Loucy (cell line): ENCODE results near the gene TLK2.
A peak's percentile ranks its signal among the peaks of the same experiment; 100 is the strongest.
"Not testable (repeated sequence)": the region's sequence is repeated elsewhere in the genome, so short reads cannot be mapped to it uniquely, and the experiment has no call there.

Source experiments
- H2AFZ ChIP-seq: fragments of 200-600 bp; sonication (generic); 2 replicates; pipeline ENCODE4 v1.6.0; 2016; ENCODE audit warnings: antibody characterized with exemption, mild to moderate bottlenecking, low read length, moderate library complexity
- H3F3A ChIP-seq: fragments of 200-600 bp; 2 replicates; pipeline ENCODE4 v1.6.0; 2016; ENCODE audit warnings: antibody characterized with exemption, low read depth, mild to moderate bottlenecking
- H3K27me3 ChIP-seq: fragments of 200-600 bp; sonication (generic); 2 replicates; pipeline ENCODE4 v1.6.1; 2014; ENCODE audit warnings: low read length, mild to moderate bottlenecking; ENCODE audit not compliant: insufficient read depth, poor library complexity, severe bottlenecking
- H3K36me3 ChIP-seq: fragments of 200-600 bp; sonication (generic); 2 replicates; pipeline ENCODE4 v1.6.1; 2016; ENCODE audit warnings: low read length; ENCODE audit not compliant: insufficient read depth
- H3K4me1 ChIP-seq: fragments of 200-600 bp; sonication (generic); 2 replicates; pipeline ENCODE4 v1.5.1; 2014; ENCODE audit warnings: low read length, mild to moderate bottlenecking; ENCODE audit not compliant: insufficient read depth, poor library complexity, severe bottlenecking
- H3K4me2 ChIP-seq: fragments of 200-600 bp; sonication (generic); 2 replicates; pipeline ENCODE4 v1.6.0; 2014; ENCODE audit warnings: antibody characterized with exemption, low read length, low read depth, mild to moderate bottlenecking; ENCODE audit not compliant: poor library complexity, severe bottlenecking
- H3K4me3 ChIP-seq: fragments of 200-600 bp; sonication (generic); 2 replicates; pipeline ENCODE4 v1.5.1; 2014; ENCODE audit warnings: low read length, mild to moderate bottlenecking, mixed read lengths; ENCODE audit not compliant: poor library complexity, severe bottlenecking
- H3K79me2 ChIP-seq: fragments of 200-600 bp; sonication (generic); 2 replicates; pipeline ENCODE4 v1.6.1; 2014; ENCODE audit warnings: low read length; ENCODE audit not compliant: insufficient read depth
- H3K9ac ChIP-seq: fragments of 200-600 bp; sonication (generic); 2 replicates; pipeline ENCODE4 v1.6.0; 2014; ENCODE audit warnings: mild to moderate bottlenecking, low read depth, low read length, moderate library complexity; ENCODE audit not compliant: poor library complexity, severe bottlenecking
- H3K9me2 ChIP-seq: fragments of 200-600 bp; sonication (generic); replicated peaks from 2 replicates; pipeline ENCODE4 v1.6.1; 2016; ENCODE audit warnings: low read depth, low read length, mixed read lengths
- H3K9me3 ChIP-seq: fragments of 200-600 bp; sonication (generic); 2 replicates; pipeline ENCODE4 v1.6.1; 2014; ENCODE audit warnings: mild to moderate bottlenecking, antibody characterized with exemption, low read length, low read depth; ENCODE audit not compliant: insufficient read depth
- H4K20me1 ChIP-seq: fragments of 200-600 bp; sonication (generic); 2 replicates; pipeline ENCODE4 v1.6.0; 2014; ENCODE audit warnings: antibody characterized with exemption, low read length, mild to moderate bottlenecking; ENCODE audit not compliant: insufficient read depth, poor library complexity, severe bottlenecking

The TLK2 gene

DNA sequence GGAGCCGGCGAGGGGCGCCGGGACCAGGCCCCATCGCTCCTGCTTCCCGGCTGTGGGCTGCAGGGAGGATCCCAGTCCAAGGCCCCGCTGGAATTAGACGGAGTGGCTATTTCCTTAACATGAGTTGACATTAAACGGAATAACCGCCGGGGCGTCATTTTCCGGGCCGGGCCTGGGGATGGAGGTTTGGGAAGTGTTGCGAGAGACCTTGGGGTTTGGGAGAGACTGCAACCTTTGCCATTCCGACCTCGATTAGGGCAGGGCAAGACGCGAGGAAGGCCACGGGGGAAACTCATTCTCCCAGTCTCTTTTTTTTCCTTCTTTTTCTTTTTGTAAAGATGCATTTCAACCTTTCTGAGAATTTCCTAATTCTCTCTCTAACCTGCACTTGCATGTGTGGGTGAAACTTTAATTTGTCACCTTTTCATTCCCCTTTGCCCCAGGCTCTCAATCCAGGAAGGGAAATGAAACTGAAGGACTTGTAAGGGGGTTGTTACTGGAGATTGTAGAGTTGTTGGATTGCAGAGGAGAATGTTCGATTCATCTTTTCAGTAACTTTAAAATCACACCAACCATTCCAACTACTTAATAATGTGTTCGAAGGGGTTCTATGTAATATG, 1.1 kb downstream of the TLK2 start:
- H3K4me2 ChIP-seq: peak overlapping the region; percentile 88
- H3K9me3 ChIP-seq, H3F3A ChIP-seq, H3K9me2 ChIP-seq, H3K27me3 ChIP-seq, H3K36me3 ChIP-seq, H2AFZ ChIP-seq: not testable (repeated sequence)
- peak overlapping the region; percentile 93 for H3K9ac ChIP-seq
- peaks cover 30% of the 10 kb centered on the region for H4K20me1 ChIP-seq
- peak overlapping the region; percentile 96 for H3K4me3 ChIP-seq
- peaks cover 72% of the 10 kb centered on the region for H3K79me2 ChIP-seq
- H3K4me1 ChIP-seq: peaks cover 15% of the 10 kb centered on the region

DNA sequence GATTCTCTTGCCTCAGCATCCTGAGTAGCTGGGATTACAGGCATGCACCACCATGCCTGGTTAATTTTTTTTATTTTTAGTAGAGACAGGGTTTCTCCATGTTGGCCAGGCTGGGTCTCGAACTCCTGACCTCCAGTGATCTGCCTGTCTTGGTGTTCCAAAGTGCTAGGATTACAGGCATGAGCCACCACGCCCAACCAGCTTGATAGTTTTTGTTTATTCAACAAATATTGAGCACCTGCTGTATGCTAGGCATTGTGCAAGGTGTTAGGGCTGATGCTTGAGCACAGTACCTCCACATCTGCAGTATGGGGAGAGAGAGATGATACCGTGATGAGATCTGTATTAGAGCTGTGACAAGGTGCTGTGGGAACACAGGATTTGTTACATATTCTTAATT, 3.9 kb downstream of the TLK2 start:
- H3K9ac ChIP-seq: peak overlapping the region; percentile 39
- H3K4me3 ChIP-seq: peak overlapping the region; percentile 51
- not testable (repeated sequence) for H2AFZ ChIP-seq, H3F3A ChIP-seq, H3K36me3 ChIP-seq, H3K9me2 ChIP-seq, H3K27me3 ChIP-seq, H3K9me3 ChIP-seq
- peaks cover 13% of the 10 kb centered on the region for H3K4me1 ChIP-seq
- H4K20me1 ChIP-seq: peaks cover 48% of the 10 kb centered on the region
- peaks cover 82% of the 10 kb centered on the region for H3K79me2 ChIP-seq
- peak overlapping the region; percentile 88 for H3K4me2 ChIP-seq

DNA sequence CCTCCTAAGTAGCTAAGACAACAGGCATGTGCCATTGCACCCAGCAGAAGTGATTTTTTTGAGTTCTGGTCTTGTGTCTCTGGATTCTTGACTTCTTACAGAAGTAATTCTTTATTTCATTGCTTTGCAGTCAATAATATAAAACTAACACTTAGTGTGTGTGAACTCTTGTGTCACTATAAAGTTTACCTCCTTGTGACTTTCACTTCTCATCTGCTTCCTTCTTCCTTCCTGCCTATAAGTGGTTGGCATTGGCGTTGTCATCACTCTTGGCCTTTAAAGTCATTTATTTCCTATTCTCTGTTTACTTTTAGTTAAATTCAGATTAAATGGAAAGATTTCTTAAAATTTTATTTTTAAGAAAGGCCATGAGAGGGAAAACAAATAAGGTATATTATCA, 12.4 kb downstream of the TLK2 start:
- H3K4me1 ChIP-seq, H3K4me3 ChIP-seq, H3K9ac ChIP-seq, H3K4me2 ChIP-seq, H3K36me3 ChIP-seq, H2AFZ ChIP-seq, H3K9me2 ChIP-seq, H3K27me3 ChIP-seq, H3K9me3 ChIP-seq, H3F3A ChIP-seq: not testable (repeated sequence)
- H3K79me2 ChIP-seq: peaks cover 93% of the 10 kb centered on the region
- H4K20me1 ChIP-seq: peaks cover 48% of the 10 kb centered on the region

DNA sequence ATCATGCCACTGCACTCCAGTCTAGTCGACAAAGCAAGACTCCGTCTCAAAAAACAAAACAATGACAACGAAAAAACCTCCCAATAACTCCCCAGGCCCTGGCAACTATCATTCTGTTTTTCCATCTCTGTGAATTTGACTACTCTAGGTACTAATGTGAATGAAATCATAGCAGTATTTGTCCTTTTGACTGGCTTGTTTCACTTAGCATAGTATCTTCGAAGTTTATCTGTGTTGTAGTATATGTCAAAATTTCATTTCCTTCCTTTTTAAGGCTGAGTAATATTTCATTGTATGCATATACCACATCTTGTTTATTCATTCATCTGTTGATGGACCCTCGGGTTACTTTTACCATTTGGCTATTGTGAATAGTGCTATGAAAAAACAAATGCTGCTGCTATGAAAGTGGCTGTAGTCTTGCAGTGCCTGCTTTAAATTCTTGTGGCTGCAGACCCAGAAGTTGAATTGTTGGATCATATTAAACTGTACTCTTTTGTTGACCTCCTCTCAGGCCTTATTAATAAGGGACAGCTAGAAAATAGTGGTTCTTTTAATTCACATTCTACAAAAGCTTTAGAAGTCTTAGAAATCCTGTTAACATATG, 14.5 kb downstream of the TLK2 start:
- not testable (repeated sequence) for H3K4me3 ChIP-seq, H3K9me3 ChIP-seq, H3K4me2 ChIP-seq, H3F3A ChIP-seq, H2AFZ ChIP-seq, H3K27me3 ChIP-seq, H3K36me3 ChIP-seq, H3K9ac ChIP-seq, H3K9me2 ChIP-seq, H3K4me1 ChIP-seq
- Histone ChIP-seq H3K79me2 (peaks cover 95% of the 10 kb centered on the region), H4K20me1 (peaks cover 50% of the 10 kb centered on the region)

DNA sequence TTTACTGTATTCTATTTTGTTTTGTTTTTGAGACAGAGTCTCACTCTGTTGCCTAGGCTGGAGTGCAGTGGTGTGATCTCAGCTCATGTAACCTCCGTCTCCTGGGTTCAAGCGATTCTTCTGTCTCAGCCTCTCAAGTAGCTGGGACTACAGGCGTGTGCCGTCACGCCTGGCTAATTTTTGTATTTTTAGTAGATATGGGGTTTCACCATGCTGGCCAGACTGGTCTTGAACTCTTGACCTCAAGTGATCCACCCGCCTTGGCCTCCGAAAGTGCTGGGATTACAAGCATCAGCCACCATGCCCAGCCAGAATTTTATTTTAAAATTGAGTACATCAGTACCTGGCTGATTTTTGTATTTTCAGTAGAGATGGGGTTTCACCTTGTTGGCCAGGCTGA, 15.4 kb downstream of the TLK2 start:
- not testable (repeated sequence) for H3K9me2 ChIP-seq, H3K4me3 ChIP-seq, H3K27me3 ChIP-seq, H3F3A ChIP-seq, H3K4me2 ChIP-seq, H3K36me3 ChIP-seq, H3K9me3 ChIP-seq, H3K4me1 ChIP-seq, H3K9ac ChIP-seq, H2AFZ ChIP-seq
- H3K79me2 ChIP-seq: peaks cover 95% of the 10 kb centered on the region
- peaks cover 46% of the 10 kb centered on the region for H4K20me1 ChIP-seq

DNA sequence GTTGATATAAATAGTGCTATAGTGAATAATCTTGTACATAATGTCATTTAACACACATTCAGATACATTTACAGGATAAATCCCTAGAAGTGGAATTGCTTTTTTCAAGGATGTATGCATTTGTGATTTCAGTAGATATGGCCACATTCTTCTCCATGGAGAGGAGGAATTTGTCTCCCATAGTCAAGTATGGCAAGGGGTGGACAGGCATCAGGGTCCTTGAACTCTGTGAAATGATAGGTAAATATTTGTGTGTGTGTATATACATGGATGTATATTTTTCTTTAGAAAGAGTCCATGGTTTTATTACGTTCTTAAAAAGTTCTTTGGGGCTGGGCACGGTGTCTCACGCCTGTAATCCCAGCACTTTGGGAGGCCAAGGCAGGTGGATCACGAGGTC, 17.7 kb downstream of the TLK2 start:
- peaks cover 33% of the 10 kb centered on the region for H4K20me1 ChIP-seq
- H3K4me1 ChIP-seq: not testable (repeated sequence)

DNA sequence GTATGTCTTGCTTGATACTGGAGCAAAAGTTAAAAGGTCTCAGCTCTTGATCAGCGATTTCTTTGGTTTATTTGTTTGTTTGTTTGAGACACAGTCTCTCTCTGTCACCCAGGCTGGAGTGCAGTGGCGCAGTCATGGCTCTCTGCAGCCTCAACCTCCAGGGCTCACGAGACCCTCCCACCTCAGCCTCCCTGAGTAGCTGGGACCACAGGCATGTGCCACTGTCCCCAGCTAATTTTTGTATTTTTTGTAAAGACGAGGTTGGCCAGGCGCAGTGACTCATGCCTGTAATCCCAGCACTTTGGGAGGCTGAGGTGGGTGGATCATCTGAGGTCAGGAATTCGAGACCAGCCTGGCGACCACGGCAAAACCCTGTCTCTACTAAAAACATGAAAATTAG, 20.2 kb downstream of the TLK2 start:
- H4K20me1 ChIP-seq: peaks cover 19% of the 10 kb centered on the region

More for the DNA sequence above, 17.7 kb downstream of the TLK2 start:
- not testable (repeated sequence) for H3K4me2 ChIP-seq, H3K9me2 ChIP-seq, H3K27me3 ChIP-seq, H3F3A ChIP-seq, H2AFZ ChIP-seq, H3K9me3 ChIP-seq, H3K36me3 ChIP-seq, H3K4me3 ChIP-seq, H3K9ac ChIP-seq
- H3K79me2 ChIP-seq: peaks cover 87% of the 10 kb centered on the region

More for the DNA sequence above, 20.2 kb downstream of the TLK2 start:
- H3K9me3 ChIP-seq, H3K27me3 ChIP-seq, H3K4me2 ChIP-seq, H3K4me3 ChIP-seq, H3K4me1 ChIP-seq, H3K9ac ChIP-seq, H3F3A ChIP-seq, H3K9me2 ChIP-seq, H3K36me3 ChIP-seq, H2AFZ ChIP-seq: not testable (repeated sequence)
- peaks cover 74% of the 10 kb centered on the region for H3K79me2 ChIP-seq
